PFSK-1 (cell line): ENCODE data around the gene KIAA1755.

ENCODE experiments used
- POLR2AphosphoS5 ChIP-seq: IDR thresholded peaks from 2 replicates; pipeline ENCODE4 v1.6.1; 2012; ENCODE audit warnings: low read depth, mild to moderate bottlenecking, control low read depth, low read length, moderate library complexity
- REST ChIP-seq, 2 experiments: IDR thresholded peaks; 2 replicates each; pipeline versions ENCODE4 v1.6.1 to v1.8.0; 2011 to 2012; ENCODE audit warnings: low read depth in 2 of 2, low read length in 2 of 2, control low read depth in 1 of 2, inconsistent platforms in 1 of 2, mild to moderate bottlenecking in 1 of 2, moderate library complexity in 1 of 2; ENCODE audit not compliant: insufficient read depth in 1 of 2

DNA sequence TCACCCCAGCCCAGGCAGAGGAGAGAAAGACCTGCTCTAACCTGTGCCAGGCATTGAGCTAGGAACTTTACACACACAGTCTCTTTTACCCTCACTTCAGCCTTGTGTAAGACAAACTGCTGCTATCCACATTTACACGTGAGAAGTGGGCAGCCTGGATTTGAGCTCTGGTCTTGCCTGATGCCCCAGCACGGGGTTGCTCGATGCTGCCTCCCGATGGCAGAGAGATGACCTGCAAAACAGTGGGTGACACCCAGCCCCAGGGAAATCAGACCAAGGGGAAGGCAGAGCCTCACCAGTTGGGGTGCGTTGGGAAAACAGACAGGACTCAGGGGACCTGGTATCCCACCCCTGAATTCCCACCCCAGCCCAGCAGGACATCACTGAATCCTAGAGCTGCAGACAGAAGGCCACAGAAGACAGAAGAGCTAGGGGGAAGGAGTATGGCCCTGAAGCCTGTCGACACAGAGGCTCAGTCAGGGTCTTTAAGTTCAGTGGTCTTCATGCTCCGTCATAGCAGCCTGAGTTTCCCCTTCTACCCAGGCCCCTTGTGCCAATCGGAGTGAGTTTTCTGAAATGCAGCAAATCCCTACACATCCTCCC is 44.4 kb upstream of the KIAA1755 start:
- TF ChIP-seq POLR2AphosphoS5 (no peak), REST (IDR thresholded peaks at IDR 0.05; ENCODE audit: insufficient read depth in 1 of 2, low read depth in 2 of 2, low read length in 2 of 2) (no peak)
